ENCODE results near the gene PDE1C.

The PDE1C gene

DNA sequence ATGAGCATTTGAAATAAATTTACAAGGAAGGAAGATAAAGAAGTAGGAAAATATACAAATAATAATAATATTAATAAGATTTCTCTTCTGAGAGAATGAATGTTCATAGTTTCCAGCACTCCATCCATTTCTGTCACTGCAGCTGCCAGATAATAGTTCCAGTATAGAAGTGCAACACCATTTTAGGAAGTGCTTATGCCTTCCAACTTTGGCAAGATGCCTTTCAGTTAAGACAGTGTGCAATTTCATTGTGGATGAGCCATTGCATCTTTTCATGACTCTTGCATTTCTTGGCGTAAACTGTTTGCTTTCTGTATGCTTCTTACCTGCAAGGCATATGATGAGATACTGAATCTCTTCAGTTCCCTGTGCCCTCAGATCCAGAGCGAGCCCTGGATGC lies 185.0 kb downstream of the PDE1C start:
- H3K79me2 ChIP-seq = no peaks in the 10 kb centered on the region
- H3K27ac ChIP-seq = no peak overlapping the region
- H3K9me3 ChIP-seq (ENCODE audit: control insufficient read depth, low read length) = no peaks in the 10 kb centered on the region
- no peak for TF ChIP-seq CTCF (IDR thresholded peaks at IDR 0.05)
- no peak overlapping the region for H3K9ac ChIP-seq
- H2AFZ ChIP-seq = no peak overlapping the region
- H3K4me1 ChIP-seq = no peaks in the 10 kb centered on the region
- no peak overlapping the region for H3K4me2 ChIP-seq (ENCODE audit: low read length)
- H3K27me3 ChIP-seq (ENCODE audit: control insufficient read depth, insufficient read depth, low read length) = no peaks in the 10 kb centered on the region
- H3K4me3 ChIP-seq (ENCODE audit: low read depth, low read length) = no peak overlapping the region
- H3K36me3 ChIP-seq (ENCODE audit: control insufficient read depth, insufficient read depth, low read length) = no peaks in the 10 kb centered on the region

DNA sequence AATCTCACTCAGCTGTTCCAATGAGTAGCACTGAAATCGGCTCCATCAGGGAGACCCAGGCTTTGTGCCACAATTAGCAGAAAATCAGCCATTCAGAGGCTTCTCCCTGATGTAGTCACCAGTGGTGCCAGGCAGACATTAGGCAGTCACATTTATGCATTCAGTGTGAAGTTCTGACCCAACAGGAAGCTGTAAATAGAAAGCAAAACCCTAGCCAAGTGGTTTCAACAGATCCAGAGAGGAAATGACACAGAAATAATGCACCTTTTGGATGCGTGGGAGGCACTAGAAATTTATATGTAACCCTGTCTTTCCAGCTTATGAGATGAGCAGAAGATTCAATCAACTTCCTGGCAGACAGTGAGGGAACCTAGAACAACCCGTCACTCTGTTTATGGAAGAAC lies 186.4 kb downstream of the PDE1C start:
- Histone ChIP-seq H3K27me3 (ENCODE audit: control insufficient read depth, insufficient read depth, low read length) (no peaks in the 10 kb centered on the region), H3K9ac (no peak overlapping the region), H3K27ac (no peak overlapping the region), H2AFZ (no peak overlapping the region), H3K4me3 (ENCODE audit: low read depth, low read length) (no peak overlapping the region), H3K4me2 (ENCODE audit: low read length) (no peak overlapping the region), H3K36me3 (ENCODE audit: control insufficient read depth, insufficient read depth, low read length) (no peaks in the 10 kb centered on the region), H3K9me3 (ENCODE audit: control insufficient read depth, low read length) (no peaks in the 10 kb centered on the region), H3K4me1 (no peaks in the 10 kb centered on the region), H3K79me2 (no peaks in the 10 kb centered on the region)
- TF ChIP-seq CTCF (IDR thresholded peaks at IDR 0.05) = no peak

- no peak overlapping the region for H3K9ac ChIP-seq
- H3K27ac ChIP-seq = no peak overlapping the region
- no peak overlapping the region for H2AFZ ChIP-seq
- H3K36me3 ChIP-seq (ENCODE audit: control insufficient read depth, insufficient read depth, low read length) = no peaks in the 10 kb centered on the region
- no peak for TF ChIP-seq CTCF (IDR thresholded peaks at IDR 0.05)
- H3K79me2 ChIP-seq = no peaks in the 10 kb centered on the region
- H3K27me3 ChIP-seq (ENCODE audit: control insufficient read depth, insufficient read depth, low read length) = no peaks in the 10 kb centered on the region
- H3K4me1 ChIP-seq = no peaks in the 10 kb centered on the region
- H3K4me3 ChIP-seq (ENCODE audit: low read depth, low read length) = no peak overlapping the region
- no peaks in the 10 kb centered on the region for H3K9me3 ChIP-seq (ENCODE audit: control insufficient read depth, low read length)
- H3K4me2 ChIP-seq (ENCODE audit: low read length) = no peak overlapping the region
These were observed 188.0 kb downstream of the PDE1C start for GRCh38 chr7:31882187-31882586.

DNA sequence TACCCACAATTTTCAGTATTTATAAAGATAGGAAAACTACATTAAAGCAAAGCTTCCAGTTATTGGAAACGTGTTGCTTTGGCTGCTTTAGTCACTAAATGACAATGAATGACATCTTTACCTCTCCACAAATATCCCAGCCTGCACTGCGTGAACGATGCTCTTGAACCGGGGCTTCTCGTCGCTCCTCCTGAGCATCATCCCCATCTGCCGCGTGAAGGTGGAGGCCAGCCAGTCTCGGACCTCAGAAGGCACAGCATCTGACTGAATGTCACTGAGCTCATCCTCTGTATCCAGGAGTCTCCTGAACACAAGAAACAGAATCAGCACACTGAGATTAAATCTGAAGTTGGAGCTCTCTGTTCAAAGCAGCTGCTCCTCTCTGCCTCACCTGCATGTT lies 191.3 kb downstream of the PDE1C start:
- H3K9ac ChIP-seq = no peak overlapping the region
- no peaks in the 10 kb centered on the region for H3K9me3 ChIP-seq (ENCODE audit: control insufficient read depth, low read length)
- no peaks in the 10 kb centered on the region for H3K79me2 ChIP-seq
- H3K4me1 ChIP-seq = no peaks in the 10 kb centered on the region
- no peak overlapping the region for H3K27ac ChIP-seq
- H3K4me3 ChIP-seq (ENCODE audit: low read depth, low read length) = no peak overlapping the region
- H3K4me2 ChIP-seq (ENCODE audit: low read length) = no peak overlapping the region
- H3K36me3 ChIP-seq (ENCODE audit: control insufficient read depth, insufficient read depth, low read length) = no peaks in the 10 kb centered on the region
- H3K27me3 ChIP-seq (ENCODE audit: control insufficient read depth, insufficient read depth, low read length) = no peaks in the 10 kb centered on the region
- no peak for TF ChIP-seq CTCF (IDR thresholded peaks at IDR 0.05)
- no peak overlapping the region for H2AFZ ChIP-seq

- Histone ChIP-seq H2AFZ (no peak overlapping the region), H3K9ac (no peak overlapping the region), H3K4me2 (ENCODE audit: low read length) (no peak overlapping the region), H3K36me3 (ENCODE audit: control insufficient read depth, insufficient read depth, low read length) (no peaks in the 10 kb centered on the region), H3K79me2 (no peaks in the 10 kb centered on the region), H3K4me3 (ENCODE audit: low read depth, low read length) (no peak overlapping the region), H3K9me3 (ENCODE audit: control insufficient read depth, low read length) (no peaks in the 10 kb centered on the region), H3K27me3 (ENCODE audit: control insufficient read depth, insufficient read depth, low read length) (no peaks in the 10 kb centered on the region), H3K4me1 (no peaks in the 10 kb centered on the region), H3K27ac (peak overlapping the region; percentile 21)
- no peak for TF ChIP-seq CTCF (IDR thresholded peaks at IDR 0.05)
These were observed 194.8 kb downstream of the PDE1C start for GRCh38 chr7:31875424-31875823.
